ENCODE results near the gene MTAP.

MTAP gene

GRCh38 chr9:21831841-21832509, 29.5 kb downstream of the MTAP start:
- no peak for TF ChIP-seq TAF1 (IDR thresholded peaks at IDR 0.05; ENCODE audit: borderline replicate concordance, low read depth, low read length)
- TF ChIP-seq POLR2A (IDR thresholded peaks at IDR 0.05; ENCODE audit: low read depth, low read length), result no peak
- no peak for TF ChIP-seq POLR2AphosphoS5 (IDR thresholded peaks at IDR 0.05; ENCODE audit: low read depth, low read length)

GRCh38 chr9:21833090-21833801, 30.8 kb downstream of the MTAP start:
- no peak for TF ChIP-seq TAF1 (IDR thresholded peaks at IDR 0.05; ENCODE audit: borderline replicate concordance, low read depth, low read length)
- no peak for TF ChIP-seq POLR2AphosphoS5 (IDR thresholded peaks at IDR 0.05; ENCODE audit: low read depth, low read length)
- TF ChIP-seq POLR2A (IDR thresholded peaks at IDR 0.05; ENCODE audit: low read depth, low read length), result no peak
- DNase-seq (ENCODE audit: insufficient read length), result no peak
- peak; percentile 84 for FAIRE-seq

More at GRCh38 chr9:21831841-21832509, 29.5 kb downstream of the MTAP start:
- FAIRE-seq (peak; percentile 91), DNase-seq (ENCODE audit: insufficient read length) (no peak)

GRCh38 chr9:21835121-21835520, 32.7 kb downstream of the MTAP start:
- TF ChIP-seq TAF1 (IDR thresholded peaks at IDR 0.05; ENCODE audit: borderline replicate concordance, low read depth, low read length), result no peak
- TF ChIP-seq POLR2A (IDR thresholded peaks at IDR 0.05; ENCODE audit: low read depth, low read length), result no peak
- TF ChIP-seq POLR2AphosphoS5 (IDR thresholded peaks at IDR 0.05; ENCODE audit: low read depth, low read length), result no peak
- FAIRE-seq (no peak), DNase-seq (ENCODE audit: insufficient read length) (no peak)

- no peak for FAIRE-seq
- no peak for DNase-seq (ENCODE audit: insufficient read length)
- no peak for TF ChIP-seq POLR2AphosphoS5 (IDR thresholded peaks at IDR 0.05; ENCODE audit: low read depth, low read length)
- TF ChIP-seq POLR2A (IDR thresholded peaks at IDR 0.05; ENCODE audit: low read depth, low read length), result no peak
- no peak for TF ChIP-seq TAF1 (IDR thresholded peaks at IDR 0.05; ENCODE audit: borderline replicate concordance, low read depth, low read length)
These were observed 34.2 kb downstream of the MTAP start for GRCh38 chr9:21836437-21837161.

GRCh38 chr9:21837501-21837900, 35.1 kb downstream of the MTAP start:
- TF ChIP-seq POLR2AphosphoS5 (IDR thresholded peaks at IDR 0.05; ENCODE audit: low read depth, low read length), result no peak
- TF ChIP-seq POLR2A (IDR thresholded peaks at IDR 0.05; ENCODE audit: low read depth, low read length), result no peak
- TF ChIP-seq TAF1 (IDR thresholded peaks at IDR 0.05; ENCODE audit: borderline replicate concordance, low read depth, low read length), result no peak
- no peak for DNase-seq (ENCODE audit: insufficient read length)
- no peak for FAIRE-seq

- no peak for TF ChIP-seq POLR2AphosphoS5 (IDR thresholded peaks at IDR 0.05; ENCODE audit: low read depth, low read length)
- no peak for TF ChIP-seq TAF1 (IDR thresholded peaks at IDR 0.05; ENCODE audit: borderline replicate concordance, low read depth, low read length)
- no peak for TF ChIP-seq POLR2A (IDR thresholded peaks at IDR 0.05; ENCODE audit: low read depth, low read length)
- DNase-seq (ENCODE audit: insufficient read length), result no peak
- no peak for FAIRE-seq
These were observed 38.2 kb downstream of the MTAP start for GRCh38 chr9:21840647-21841046.

- TF ChIP-seq POLR2A (IDR thresholded peaks at IDR 0.05; ENCODE audit: low read depth, low read length), result no peak
- TF ChIP-seq POLR2AphosphoS5 (IDR thresholded peaks at IDR 0.05; ENCODE audit: low read depth, low read length), result no peak
- no peak for TF ChIP-seq TAF1 (IDR thresholded peaks at IDR 0.05; ENCODE audit: borderline replicate concordance, low read depth, low read length)
These were observed 38.7 kb downstream of the MTAP start for GRCh38 chr9:21841133-21841532.

GRCh38 chr9:21848615-21849014, 46.2 kb downstream of the MTAP start:
- no peak for FAIRE-seq
- TF ChIP-seq TAF1 (IDR thresholded peaks at IDR 0.05; ENCODE audit: borderline replicate concordance, low read depth, low read length), result no peak
- TF ChIP-seq POLR2A (IDR thresholded peaks at IDR 0.05; ENCODE audit: low read depth, low read length), result no peak
- no peak for TF ChIP-seq POLR2AphosphoS5 (IDR thresholded peaks at IDR 0.05; ENCODE audit: low read depth, low read length)
- no peak for DNase-seq (ENCODE audit: insufficient read length)

More at GRCh38 chr9:21841133-21841532, 38.7 kb downstream of the MTAP start:
- no peak for DNase-seq (ENCODE audit: insufficient read length)
- no peak for FAIRE-seq

GRCh38 chr9:21852754-21853153, 50.3 kb downstream of the MTAP start:
- no peak for FAIRE-seq
- no peak for DNase-seq (ENCODE audit: insufficient read length)
- TF ChIP-seq POLR2A (IDR thresholded peaks at IDR 0.05; ENCODE audit: low read depth, low read length), result no peak
- no peak for TF ChIP-seq POLR2AphosphoS5 (IDR thresholded peaks at IDR 0.05; ENCODE audit: low read depth, low read length)
- TF ChIP-seq TAF1 (IDR thresholded peaks at IDR 0.05; ENCODE audit: borderline replicate concordance, low read depth, low read length), result no peak

- TF ChIP-seq POLR2AphosphoS5 (IDR thresholded peaks at IDR 0.05; ENCODE audit: low read depth, low read length), result no peak
- TF ChIP-seq POLR2A (IDR thresholded peaks at IDR 0.05; ENCODE audit: low read depth, low read length), result no peak
- TF ChIP-seq TAF1 (IDR thresholded peaks at IDR 0.05; ENCODE audit: borderline replicate concordance, low read depth, low read length), result no peak
- DNase-seq (ENCODE audit: insufficient read length), result no peak
These were observed 51.0 kb downstream of the MTAP start for GRCh38 chr9:21853414-21853813.

GRCh38 chr9:21854119-21854518, 51.7 kb downstream of the MTAP start:
- TF ChIP-seq POLR2AphosphoS5 (IDR thresholded peaks at IDR 0.05; ENCODE audit: low read depth, low read length) (no peak), TAF1 (IDR thresholded peaks at IDR 0.05; ENCODE audit: borderline replicate concordance, low read depth, low read length) (no peak), POLR2A (IDR thresholded peaks at IDR 0.05; ENCODE audit: low read depth, low read length) (no peak)
- DNase-seq (ENCODE audit: insufficient read length), result no peak
- no peak for FAIRE-seq

More at GRCh38 chr9:21853414-21853813, 51.0 kb downstream of the MTAP start:
- FAIRE-seq, result no peak

Data from GM12892 (cell line).